Superior temporal gyrus (tissue), 1 donor: Measurements from ENCODE around the gene MIGA2.
"Not testable (repeated sequence)": the region's sequence is repeated elsewhere in the genome, so short reads cannot be mapped to it uniquely, and the experiment has no call there.

Experiments
- DNase-seq: peaks from one replicate; pipeline ENCODE4 v3.0.0-alpha.2; 2016; ENCODE audit errors: extremely low spot score

MIGA2 gene

DNA sequence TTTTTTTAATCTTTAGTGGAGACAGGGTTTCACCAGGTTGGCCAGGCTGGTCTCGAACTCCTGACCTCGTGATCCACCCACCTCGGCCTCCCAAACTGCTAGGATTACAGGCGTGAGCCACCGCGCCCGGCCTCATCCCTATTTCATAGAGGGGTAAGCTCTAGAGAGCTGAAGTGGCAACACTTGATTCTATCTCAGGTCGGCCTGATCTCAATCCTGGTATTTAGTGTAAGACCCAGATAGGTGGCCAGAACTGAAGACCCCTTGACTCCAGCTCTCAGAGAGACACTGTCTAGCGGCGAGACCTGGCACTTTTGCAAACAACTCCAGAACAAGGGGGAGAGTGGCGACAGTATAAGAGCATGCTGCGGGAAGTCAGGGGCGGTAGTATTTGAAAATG is 588 bp upstream of the MIGA2 start:
- DNase-seq = not testable (repeated sequence)

DNA sequence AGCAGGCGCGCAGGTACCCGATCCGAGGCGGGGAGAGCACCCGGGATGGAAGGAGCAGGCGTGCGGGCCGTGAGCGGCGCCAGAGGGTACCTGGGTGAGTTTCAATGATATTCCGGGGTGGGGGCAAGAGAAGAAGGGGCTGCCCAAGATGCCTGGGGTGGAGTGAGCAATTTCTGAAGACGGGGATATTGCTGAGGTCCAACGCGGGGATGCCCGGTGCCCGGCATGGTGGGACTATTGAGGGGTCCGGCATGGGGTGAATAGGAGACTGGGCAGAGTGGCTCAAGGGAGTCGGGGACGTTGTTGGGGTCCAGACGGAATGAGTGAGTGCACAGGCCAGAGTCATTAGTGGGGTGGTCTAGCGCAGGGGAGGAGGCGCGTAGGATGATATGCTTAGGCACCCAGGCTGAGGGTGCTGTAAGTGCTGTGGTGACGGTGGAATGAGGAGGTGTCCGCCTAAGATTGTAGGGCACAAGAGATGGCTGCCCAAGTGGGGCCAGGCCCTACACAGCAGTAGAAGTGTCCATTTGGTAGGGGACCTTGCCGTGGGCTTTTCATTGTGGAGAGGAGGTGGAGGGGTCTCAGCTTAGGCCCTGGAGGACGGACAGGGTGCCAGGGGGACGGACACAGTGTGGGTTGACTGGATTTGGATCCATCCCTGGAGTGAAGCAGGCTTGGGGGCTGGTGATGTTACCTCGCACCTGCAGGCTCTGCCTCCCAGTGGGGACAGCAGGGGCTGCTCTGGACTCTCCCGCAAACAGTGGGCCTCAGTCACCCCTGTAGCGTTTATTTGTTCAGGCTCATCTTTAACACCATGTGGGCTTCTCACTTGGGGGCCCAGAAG is 719 bp downstream of the MIGA2 start:
- no peak for DNase-seq

DNA sequence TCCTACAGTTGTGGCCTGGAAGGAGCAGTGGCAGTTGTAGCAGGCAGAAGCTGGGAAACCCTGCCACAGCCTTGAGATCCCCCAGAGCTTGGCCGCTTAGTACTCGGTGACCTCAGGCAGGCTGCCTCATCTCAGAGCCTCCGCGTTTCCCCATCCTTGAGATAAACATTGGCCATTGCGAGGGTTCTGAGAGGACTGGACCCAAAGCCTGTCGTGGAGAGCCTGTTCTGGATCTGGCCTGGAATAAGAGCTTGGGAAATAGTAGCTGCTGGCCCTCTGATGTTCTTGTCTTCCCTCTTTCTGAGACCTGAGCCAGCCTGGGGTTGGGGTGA is 1.3 kb downstream of the MIGA2 start:
- DNase-seq = no peak

DNA sequence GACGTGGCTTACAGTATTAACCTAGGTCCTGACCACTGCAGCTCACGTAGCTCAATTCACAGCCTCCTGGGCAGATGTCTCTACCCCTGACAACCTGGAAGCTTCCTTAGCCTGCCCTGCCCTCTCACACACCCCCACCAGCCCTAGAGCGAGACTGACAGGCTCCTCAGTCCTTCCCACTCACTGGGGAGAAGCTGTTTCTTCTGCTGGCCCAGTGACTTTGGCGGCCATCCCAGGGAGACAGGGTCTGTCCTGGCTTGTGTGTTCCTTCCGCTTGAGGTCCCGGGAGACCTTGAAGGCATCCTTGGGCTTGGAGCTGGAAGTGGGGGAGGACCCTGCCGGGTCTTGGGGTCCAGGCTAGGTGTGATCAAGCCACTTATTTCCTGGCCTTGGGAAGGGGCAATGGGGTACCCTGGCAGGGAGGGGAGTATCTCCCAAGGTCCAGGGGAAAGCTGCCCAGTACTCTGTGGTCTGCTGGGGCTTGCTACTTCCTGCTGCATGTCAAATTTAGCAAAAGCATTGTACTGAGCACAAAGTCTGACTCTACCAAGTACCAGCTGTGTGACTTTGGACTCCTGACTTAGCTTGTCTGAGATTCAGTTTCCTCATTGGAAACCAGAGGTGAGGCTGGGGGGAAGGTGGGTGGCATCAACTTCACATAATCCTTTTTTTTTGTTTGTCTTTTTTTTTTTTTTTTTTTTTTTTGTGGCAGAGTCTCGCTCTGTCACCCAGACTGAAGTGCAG is 1.9 kb downstream of the MIGA2 start:
- no peak for DNase-seq

DNA sequence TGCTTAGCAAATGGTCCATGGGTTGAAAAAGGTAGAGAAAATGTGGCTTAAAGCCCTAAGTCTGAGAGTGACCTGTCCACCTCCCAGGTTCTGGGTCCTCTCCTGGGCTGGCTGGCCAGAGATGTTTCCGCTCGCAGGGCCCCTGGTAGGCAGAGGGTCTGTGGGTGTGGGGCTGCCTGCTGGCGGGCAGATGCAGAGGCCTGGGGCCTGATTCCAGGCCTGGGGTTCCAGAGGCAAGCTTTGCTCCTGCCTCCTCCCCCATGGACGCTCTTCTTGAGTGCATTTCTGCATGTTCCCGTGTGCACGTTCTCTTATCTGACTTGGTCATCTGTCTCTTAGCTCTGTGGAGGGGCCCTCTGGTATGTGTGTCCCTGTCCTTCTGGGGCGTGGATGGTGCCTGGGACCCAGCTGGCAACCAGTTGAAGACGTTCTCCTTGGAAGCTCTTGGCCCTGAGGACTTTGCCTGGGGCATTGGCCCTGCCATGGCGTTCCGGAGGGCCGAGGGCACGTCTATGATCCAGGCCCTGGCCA is 3.8 kb downstream of the MIGA2 start:
- no peak for DNase-seq

DNA sequence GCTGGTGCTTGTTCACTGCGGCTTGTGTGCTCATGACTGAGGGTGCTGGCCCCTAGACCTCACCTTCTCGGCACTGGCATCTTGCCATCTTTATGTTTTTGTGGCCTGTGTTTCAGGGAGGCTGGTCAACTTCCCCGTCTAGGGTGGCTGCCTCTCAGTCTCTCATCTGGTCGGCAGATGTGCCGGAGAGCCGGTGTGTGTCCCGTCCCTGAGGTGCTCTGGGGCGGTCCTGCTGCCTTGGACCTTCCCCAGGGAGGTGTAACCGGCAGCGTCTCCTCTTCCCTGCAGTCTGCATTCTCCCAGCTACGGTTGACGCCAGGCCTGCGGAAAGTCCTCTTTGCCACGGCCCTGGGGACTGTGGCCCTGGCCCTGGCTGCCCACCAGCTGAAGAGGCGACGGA is 5.6 kb downstream of the MIGA2 start:
- DNase-seq = no peak

DNA sequence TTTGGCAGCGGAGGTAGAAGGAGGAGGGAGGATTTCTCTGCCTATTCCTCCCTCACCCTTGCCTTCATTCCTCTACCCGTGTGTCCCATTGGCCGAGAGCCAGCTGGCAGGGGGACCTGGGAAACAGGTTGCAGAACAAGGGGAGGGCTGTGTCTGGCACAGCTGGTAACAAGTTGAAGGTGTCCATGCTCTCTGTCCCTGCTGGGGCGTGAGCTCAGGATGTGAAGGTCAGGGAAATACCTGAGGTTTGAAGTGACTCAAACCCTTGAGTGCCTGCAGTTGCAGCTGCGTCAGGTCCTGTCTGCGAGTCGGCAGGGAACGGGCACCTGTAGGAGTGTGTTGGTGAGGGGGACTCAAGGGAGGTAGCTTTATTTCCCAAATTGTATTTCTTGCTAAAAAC is 16.2 kb downstream of the MIGA2 start:
- no peak for DNase-seq

DNA sequence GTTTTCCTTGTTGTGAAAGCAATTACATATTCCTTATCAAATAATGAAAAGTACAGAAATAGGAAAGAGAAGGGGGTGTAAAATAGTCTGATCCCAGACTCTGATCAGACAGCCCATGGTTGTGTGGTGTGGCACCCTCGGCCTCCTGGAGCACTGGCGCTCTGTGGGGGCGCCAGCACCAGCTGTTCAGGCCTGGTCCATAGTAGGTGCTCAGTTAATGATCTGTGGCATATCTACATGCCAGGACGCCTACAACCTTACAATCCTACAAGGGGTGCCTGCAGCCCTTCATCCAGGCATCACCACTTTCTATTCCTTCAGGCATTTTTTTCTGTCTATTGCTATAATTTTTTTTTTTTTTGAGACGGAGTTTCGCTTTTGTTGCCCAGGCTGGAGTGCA is 16.6 kb downstream of the MIGA2 start:
- no peak for DNase-seq

DNA sequence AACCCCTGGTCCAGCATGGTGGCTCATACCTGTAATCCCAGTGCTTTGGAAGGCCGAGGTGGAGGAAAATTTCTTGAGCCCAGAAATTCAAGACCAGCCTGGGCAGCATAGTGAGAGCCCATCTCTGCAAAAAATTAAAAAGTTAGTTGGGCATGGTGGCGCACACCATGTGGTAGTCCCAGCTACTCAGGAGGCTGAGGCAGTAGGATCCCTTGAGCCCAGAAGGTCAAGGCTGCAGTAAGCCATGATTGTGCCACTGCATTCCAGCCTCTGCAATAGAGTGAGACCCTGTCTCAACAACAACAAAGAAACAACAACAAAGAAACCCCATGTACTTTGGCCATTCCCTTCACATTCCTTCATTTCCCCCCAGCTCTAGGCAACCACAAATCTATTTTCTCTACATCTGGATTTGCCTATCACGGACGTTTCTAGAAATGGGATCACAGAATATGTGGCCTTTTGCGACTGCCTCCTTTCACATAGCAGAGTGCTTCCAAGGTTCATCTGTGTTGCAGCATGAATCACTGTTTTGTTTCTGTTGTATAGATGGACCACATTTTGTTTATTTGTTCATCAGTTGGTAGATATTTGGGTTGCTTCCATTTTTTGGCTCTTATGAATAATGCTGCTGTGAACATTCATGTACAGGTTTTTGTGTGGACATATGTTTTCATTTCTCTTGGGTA is 17.9 kb downstream of the MIGA2 start:
- DNase-seq = no peak

DNA sequence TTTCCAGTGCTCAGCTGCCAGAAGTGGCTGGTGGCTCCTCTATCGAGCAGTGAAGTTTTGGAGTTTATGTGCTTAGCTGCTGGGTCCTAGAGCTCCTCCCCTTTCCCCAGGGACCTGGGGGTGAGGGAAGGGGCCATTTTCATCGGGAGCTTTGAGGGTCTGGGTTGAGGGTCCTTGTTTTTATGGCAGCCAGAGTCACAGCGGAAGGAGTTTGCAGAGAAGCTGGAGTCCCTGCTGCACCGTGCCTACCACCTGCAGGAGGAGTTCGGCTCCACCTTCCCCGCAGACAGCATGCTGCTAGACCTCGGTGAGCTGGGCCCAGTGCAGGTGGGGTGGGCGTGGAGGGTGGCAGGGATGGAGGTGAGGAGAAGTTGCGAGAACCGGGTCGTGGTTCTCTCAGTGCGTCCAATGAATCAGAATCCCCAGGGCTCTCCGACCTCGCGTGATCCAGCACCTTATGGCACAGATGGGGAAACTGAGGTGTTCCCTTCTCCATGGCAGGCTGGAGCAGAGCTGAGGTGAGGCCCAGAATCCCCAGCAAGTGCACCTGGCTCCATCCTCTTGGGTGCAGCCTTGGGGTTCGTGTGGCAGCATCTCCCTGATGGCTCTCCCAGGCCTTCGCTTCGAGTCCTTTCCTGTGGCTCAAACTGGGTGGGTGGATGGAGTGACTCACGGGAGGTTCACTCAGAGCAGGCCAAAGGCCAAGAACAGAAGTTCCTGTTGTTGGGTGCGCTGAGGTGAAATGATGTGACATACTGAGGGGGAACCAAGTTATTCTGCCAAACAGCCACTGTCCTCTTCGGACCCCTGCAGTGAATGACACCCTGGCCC is 22.8 kb downstream of the MIGA2 start:
- DNase-seq = no peak

DNA sequence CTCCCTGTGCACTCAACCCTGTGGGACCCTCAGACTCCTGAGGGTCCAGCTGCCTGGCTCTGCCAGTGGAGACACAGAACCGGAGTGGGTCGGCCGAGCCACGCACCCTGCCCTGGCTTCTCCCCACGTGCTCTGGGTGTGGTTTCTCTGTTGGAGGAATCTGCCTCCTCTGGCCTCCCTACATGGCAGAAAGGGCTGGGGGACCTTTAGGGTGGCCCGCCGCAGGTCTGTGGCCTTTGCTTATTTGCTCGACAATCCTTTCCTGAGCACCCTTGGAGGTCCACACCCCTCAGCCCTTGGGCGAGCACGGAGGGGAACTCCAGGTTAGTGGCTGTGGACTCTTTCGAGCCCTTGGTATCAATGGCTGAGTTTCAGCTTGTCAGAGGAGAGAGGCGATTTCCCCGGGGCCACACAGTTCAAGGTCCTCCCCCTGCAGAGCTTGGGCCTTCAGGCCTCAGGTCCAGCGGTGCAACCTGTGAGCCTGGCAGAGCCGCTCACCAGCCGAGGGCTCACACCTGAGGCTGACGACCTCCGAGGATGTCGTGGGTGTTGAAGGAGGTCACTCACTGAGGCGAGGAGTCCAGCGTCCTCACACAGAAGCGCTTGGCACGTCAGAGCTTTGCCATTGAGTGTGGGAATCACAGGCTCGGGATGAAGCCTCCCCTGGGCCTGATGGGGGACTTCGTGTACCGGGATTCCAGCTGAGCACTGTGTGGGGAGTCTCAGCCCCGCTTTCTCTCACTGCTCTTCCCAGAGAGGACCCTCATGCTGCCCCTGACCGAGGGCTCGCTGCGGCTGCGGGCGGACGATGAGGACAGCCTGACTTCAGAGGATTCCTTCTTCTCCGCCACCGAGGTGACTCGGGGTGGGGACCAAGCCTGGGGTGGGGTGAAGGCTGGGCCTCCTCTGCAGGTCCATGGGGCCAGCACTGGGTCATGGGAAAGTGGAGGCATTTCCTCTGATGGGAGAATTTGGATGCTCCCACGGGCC is 23.7 kb downstream of the MIGA2 start:
- DNase-seq = no peak

DNA sequence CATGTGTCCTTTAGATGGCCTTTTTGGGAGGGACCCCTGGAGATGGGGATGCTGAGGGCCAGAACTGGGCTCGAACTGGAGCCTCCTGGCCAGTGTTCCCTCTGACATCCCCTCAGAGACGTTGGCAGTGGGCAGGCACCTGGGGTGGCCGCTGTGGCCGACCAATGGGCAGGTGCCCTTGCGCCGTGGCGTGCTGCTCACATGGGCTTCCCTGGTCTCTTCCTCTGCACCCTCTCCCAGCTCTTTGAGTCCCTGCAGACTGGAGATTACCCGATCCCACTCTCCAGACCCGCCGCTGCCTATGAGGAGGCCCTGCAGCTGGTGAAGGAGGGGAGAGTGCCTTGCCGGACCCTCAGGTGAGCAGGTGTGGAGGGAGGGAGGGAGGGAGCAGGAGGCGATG is 24.6 kb downstream of the MIGA2 start:
- no peak for DNase-seq

DNA sequence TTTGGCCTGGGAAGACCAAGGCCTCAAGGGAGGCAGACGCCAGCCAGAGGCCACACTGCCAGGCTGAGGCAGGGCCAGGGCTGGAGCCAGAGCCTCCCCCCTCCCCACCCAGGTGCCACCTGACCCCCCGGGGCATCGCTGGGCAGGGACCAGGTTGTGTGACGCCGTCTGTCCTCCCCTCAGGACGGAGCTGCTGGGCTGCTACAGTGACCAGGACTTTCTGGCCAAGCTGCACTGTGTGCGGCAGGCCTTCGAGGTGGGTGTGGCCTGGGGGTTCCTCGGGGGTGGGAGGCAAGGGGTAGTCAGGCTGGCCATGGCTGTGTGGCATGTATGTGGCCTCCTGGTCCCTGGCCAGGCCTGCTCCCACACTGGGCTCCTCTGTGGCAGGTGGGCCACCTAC is 26.6 kb downstream of the MIGA2 start:
- DNase-seq = no peak

DNA sequence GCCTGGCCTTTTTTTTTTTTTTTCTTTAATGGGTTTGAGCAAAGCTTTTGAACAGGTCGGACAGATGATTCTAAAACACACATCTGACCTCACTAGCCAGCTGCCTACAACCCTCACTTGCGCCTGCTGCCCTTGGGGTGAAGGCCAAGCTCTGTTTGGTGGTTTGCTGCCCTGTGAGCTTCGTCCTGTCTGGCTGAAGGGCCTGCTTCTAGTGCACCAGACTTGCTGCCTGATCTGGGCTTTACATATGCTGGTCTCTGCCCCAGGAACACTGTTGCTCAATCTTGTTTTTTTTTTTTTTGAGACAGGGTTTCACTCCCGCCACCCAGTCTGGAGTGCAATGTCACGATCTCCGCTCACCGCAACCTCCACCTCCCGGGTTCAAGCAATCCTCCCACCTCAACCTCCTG is 28.1 kb downstream of the MIGA2 start:
- no peak for DNase-seq

DNA sequence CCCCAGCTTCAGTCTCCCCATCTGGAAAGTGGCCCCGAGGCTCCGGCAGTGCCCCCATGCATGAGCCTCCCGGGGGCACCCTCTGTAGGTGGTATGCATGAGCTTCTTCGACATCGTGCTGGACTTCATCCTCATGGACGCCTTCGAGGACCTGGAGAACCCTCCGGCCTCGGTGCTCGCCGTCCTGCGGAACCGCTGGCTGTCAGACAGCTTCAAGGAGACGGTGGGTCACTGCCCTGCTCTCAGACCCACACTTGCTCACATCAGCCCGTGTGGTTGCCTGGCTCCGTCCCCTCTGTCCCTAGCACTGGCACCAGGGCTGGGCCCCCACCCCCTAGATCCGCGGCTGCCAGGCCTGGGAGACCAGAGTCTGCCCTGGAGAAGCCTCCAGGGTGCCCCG is 31.7 kb downstream of the MIGA2 start:
- DNase-seq = no peak

DNA sequence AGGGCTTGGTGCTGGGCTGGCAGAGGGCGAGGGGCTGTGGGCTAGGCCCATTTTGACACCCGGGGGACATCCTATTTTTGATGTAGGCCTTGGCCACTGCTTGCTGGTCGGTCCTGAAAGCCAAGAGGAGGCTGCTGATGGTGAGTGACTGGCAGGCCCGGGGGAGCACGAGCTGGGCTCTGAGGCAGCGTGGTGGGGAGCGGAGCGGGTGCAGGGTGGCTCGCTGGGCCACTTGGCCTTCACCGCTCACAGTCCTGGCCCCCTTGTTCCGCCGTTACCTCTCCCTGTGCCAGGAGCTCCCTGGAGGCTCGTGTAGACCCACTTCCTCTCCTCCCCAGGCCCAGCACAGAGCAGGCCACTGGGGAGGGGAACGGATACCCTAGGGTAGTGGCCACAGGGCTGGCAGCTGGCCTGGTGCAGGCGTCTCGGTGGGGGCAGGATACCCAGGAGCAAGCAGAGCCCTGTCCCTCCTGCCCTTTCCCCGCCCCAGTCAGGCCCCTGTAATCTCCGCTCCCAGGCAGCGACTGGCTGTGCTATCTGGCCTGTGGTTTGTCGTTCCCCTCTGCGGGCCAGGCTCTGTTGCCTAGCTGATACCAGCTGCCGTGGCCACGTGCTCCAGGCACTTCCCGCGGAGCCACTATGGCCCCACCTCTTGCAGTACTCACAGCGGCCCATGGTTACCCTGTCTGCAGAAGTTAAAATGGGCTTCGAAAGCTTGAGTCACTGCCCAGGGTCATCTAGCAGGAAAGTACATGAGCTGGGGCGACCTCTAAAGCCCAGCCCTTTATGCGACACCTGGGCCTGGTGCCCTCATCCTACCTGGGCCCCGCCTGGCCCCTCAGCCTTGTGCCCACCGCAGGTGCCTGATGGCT is 32.8 kb downstream of the MIGA2 start:
- DNase-seq = no peak

DNA sequence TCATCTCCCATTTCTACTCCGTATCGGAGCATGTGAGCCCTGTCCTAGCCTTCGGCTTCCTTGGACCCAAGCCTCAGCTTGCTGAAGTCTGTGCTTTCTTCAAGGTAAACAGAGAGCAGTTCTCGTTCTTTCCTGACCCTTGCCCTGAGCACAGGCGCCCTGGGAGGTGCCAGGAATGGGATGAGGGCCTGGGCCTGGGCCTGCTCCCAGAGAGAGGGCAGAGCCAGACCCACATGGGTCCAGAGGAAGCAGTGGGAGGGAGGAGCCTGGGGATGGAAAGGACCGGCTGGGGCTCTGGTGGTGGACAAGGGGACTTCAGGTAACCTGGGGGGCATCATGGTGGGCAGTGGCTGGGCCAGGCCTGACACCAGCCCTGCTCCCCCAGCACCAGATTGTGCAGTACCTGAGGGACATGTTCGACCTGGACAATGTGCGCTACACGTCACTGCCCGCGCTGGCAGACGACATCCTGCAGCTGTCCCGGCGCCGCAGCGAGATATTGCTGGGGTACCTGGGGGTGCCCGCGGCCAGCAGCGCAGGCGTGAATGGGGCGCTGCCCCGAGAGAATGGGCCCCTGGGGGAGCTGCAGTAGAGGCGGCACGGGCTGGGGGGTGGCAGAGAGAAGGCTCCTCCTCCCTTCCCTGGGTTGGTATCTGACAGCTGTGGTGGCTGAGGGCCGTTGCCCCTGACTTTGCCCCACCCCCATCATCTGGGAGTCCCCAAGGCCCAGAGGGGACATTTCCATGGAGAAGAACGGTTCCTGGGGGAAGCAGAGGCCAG is 33.6 kb downstream of the MIGA2 start:
- no peak for DNase-seq

DNA sequence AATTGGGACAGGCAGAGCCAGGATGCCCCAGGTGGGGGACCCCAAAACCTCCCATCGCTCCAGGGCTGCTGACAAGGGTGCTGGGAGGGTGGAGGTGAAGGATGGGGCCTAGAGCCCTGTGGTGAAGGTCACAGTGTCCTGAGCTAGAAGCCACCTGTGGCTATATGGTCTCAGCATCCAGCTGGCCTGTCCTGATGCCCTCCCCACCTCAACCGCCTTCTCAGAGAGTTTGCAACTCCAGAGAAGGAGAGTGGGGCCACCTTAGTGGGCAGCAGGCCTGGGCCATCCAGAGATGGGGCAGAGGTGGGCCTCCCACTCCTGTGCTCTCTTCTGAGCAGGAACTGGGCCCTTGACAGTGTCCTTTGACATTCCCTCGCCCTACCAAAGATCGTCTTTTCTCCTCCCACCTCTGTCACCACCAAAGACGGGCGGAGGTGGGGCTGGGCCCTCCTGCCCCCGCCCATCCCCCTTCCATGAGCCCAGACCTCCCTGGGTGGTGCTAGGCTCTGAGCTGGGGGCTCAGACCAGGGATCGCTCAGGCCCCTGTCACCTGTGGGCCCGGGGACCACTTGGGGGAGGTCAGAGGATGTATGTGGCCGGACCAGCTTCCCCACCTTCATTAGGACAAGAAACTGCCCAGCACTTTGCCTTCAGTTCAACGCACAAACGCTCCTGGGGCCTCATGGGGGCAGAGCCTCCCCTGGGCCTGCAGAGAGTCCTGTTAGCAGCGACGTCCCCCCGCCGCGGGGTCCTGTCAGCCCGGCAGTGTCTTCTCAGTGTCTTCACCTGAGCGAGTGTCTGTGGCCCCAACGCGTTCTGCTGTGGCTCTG is 34.5 kb downstream of the MIGA2 start:
- DNase-seq = no peak
